Suprapubic skin (tissue), 3 donors: ENCODE data around the gene NTM.
A peak's percentile ranks its signal among the peaks of the same experiment; 100 is the strongest.

Experiments
- EP300 ChIP-seq: sonication (generic); formaldehyde crosslinking; IDR thresholded peaks from one replicate; pipeline ENCODE4 v1.6.1; 2017; ENCODE audit warnings: antibody characterized with exemption
- TF ChIP-seq, protein P1 (sequence below), 2 donors: fragments of 200-600 bp in 1 of 2; fragments of 450-650 bp in 1 of 2; sonication (generic) in 1 of 2; IDR thresholded peaks; one replicate each; pipeline ENCODE4 v1.5.1; 2016 to 2019; ENCODE audit warnings: antibody characterized with exemption in 2 of 2, mild to moderate bottlenecking in 1 of 2, moderate library complexity in 1 of 2

GRCh38 chr11:131867457-131868257, 497.2 kb downstream of the NTM start:
- TF ChIP-seq, protein P1, sequence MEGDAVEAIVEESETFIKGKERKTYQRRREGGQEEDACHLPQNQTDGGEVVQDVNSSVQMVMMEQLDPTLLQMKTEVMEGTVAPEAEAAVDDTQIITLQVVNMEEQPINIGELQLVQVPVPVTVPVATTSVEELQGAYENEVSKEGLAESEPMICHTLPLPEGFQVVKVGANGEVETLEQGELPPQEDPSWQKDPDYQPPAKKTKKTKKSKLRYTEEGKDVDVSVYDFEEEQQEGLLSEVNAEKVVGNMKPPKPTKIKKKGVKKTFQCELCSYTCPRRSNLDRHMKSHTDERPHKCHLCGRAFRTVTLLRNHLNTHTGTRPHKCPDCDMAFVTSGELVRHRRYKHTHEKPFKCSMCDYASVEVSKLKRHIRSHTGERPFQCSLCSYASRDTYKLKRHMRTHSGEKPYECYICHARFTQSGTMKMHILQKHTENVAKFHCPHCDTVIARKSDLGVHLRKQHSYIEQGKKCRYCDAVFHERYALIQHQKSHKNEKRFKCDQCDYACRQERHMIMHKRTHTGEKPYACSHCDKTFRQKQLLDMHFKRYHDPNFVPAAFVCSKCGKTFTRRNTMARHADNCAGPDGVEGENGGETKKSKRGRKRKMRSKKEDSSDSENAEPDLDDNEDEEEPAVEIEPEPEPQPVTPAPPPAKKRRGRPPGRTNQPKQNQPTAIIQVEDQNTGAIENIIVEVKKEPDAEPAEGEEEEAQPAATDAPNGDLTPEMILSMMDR (IDR thresholded peaks at IDR 0.05): peak in 1 of 2 donors; percentile 22
- no peak for TF ChIP-seq EP300
